HepG2 (cell line): ENCODE measurements around the gene ANKRA2. TPM values are rescaled to one million over a fixed set of nuclear protein-coding genes. Genes with fewer than 3 reads are reported as not detected.

Source experiments
- ATAC-seq: fragments of 200-7000 bp; cut with Tn5 transposase; 3 replicates; pipeline ENCODE4 v1.9.1; 2020; ENCODE audit warnings: mild to moderate bottlenecking, moderate library complexity
- BruUV-seq: library from RNA; stranded (reverse); fragments of 400-500 nt; replicated peaks from 2 replicates; lab custom pipeline; 2021; lab: Mats Ljungman, UMichigan
- CTCF ChIA-PET: fragments of 300-600 bp; formaldehyde crosslinking; extraction: SDS; loops from one replicate; lab custom pipeline; 2021; ENCODE audit warnings: low total read pairs, inconsistent platforms, low intra/inter-chr PET ratio; lab: Yijun Ruan, JAX
- POLR2A ChIA-PET: fragments of 350-600 bp; sonication (Branson Sonifier 250); formaldehyde crosslinking; loops from one replicate; lab custom pipeline; 2020; ENCODE audit warnings: antibody characterized with exemption, inconsistent platforms; lab: Yijun Ruan, JAX
- DNase-seq: peaks from one replicate; pipeline ENCODE4 v3.0.0-alpha.2; 2015; ENCODE audit warnings: low spot score
- FAIRE-seq: peaks from 3 replicates; lab custom pipeline; 2011; peaks lifted over from hg19 to GRCh38; lab: Jason Lieb, UNC
- H2AFZ ChIP-seq: one replicate; pipeline ENCODE4 v1.6.1; 2011; ENCODE audit warnings: low read length, inconsistent platforms
- H3K27ac ChIP-seq: fragments of 300-600 bp; 3 replicates; pipeline ENCODE4 v1.8.0; 2011; ENCODE audit warnings: mixed run types, mild to moderate bottlenecking, mixed read lengths, low read length, inconsistent platforms; ENCODE audit not compliant: insufficient read depth; ENCODE audit errors: extremely low read length
- H3K27me3 ChIP-seq, 2 experiments: fragments of 200-600 bp in 1 of 2; 2 replicates in 1 of 2; 3 replicates in 1 of 2; pipeline versions ENCODE4 v1.6.0 to v1.8.0; 2011; ENCODE audit warnings: low read length in 2 of 2, mild to moderate bottlenecking in 2 of 2, moderate library complexity in 2 of 2, inconsistent platforms in 1 of 2; ENCODE audit not compliant: insufficient read depth in 2 of 2, control insufficient read depth in 1 of 2
- H3K36me3 ChIP-seq, 2 experiments: fragments of 200-600 bp in 1 of 2; replicated peaks in 1 of 2; 2 replicates in 1 of 2; 3 replicates in 1 of 2; pipeline versions ENCODE4 v1.5.1 to v1.8.0; 2011; ENCODE audit warnings: low read length in 2 of 2, inconsistent platforms in 1 of 2; ENCODE audit not compliant: insufficient read depth in 2 of 2, control insufficient read depth in 1 of 2
- H3K4me1 ChIP-seq: 2 replicates; pipeline ENCODE4 v1.5.1; 2012; ENCODE audit warnings: low read length, inconsistent platforms; ENCODE audit not compliant: insufficient read depth
- H3K4me2 ChIP-seq: 2 replicates; pipeline ENCODE4 v1.6.0; 2011; ENCODE audit warnings: low read depth, low read length, inconsistent platforms
- H3K4me3 ChIP-seq, 3 experiments: fragments of 200-600 bp in 1 of 3; sonication (generic), shearing (Covaris generic) in 1 of 3; replicated peaks in 1 of 3; 2 replicates each; pipeline ENCODE4 v1.5.1; 2011 to 2016; ENCODE audit warnings: low read length in 3 of 3, inconsistent platforms in 2 of 3, low read depth in 2 of 3, mild to moderate bottlenecking in 2 of 3, control low read depth in 1 of 3, mixed read lengths in 1 of 3; ENCODE audit not compliant: insufficient read depth in 1 of 3
- H3K79me2 ChIP-seq: one replicate; pipeline ENCODE4 v1.6.1; 2011; ENCODE audit warnings: low read length, inconsistent platforms; ENCODE audit not compliant: insufficient read depth
- H3K9ac ChIP-seq: 2 replicates; pipeline ENCODE4 v1.6.0; 2011; ENCODE audit warnings: mild to moderate bottlenecking, low read depth, low read length, inconsistent platforms; ENCODE audit not compliant: insufficient read depth
- H3K9me3 ChIP-seq: 2 replicates; pipeline ENCODE4 v1.5.1; 2012; ENCODE audit warnings: mild to moderate bottlenecking, low read length
- H4K20me1 ChIP-seq: 2 replicates; pipeline ENCODE4 v1.6.0; 2011; ENCODE audit warnings: inconsistent platforms, mild to moderate bottlenecking, low read length, moderate library complexity; ENCODE audit not compliant: insufficient read depth
- ATF3 ChIP-seq: sonication (generic); formaldehyde crosslinking; IDR thresholded peaks from 2 replicates; pipeline ENCODE4 v1.4.0; 2020; ENCODE audit warnings: missing genetic modification reagents
- BCL3 ChIP-seq: sonication (generic); formaldehyde crosslinking; IDR thresholded peaks from 2 replicates; pipeline ENCODE4 v1.5.1; 2020; ENCODE audit warnings: mild to moderate bottlenecking, missing genetic modification reagents, moderate library complexity
- FOSL1 ChIP-seq: sonication (generic); formaldehyde crosslinking; IDR thresholded peaks from 2 replicates; pipeline ENCODE4 v1.9.0; 2021; ENCODE audit warnings: missing genetic modification reagents, borderline replicate concordance
- GLI4 ChIP-seq: sonication (generic); formaldehyde crosslinking; IDR thresholded peaks from 2 replicates; pipeline ENCODE4 v1.5.1; 2020; ENCODE audit warnings: missing genetic modification reagents, mild to moderate bottlenecking, moderate library complexity, borderline replicate concordance
- GMEB2 ChIP-seq: IDR thresholded peaks from 2 replicates; pipeline ENCODE4 v1.6.1; 2016; ENCODE audit warnings: missing biosample characterization, missing genetic modification reagents, low read depth
- NFYB ChIP-seq: sonication (generic); formaldehyde crosslinking; IDR thresholded peaks from 2 replicates; pipeline ENCODE4 v1.4.0; 2020; ENCODE audit warnings: missing genetic modification reagents
- SAFB2 ChIP-seq: sonication (generic); formaldehyde crosslinking; IDR thresholded peaks from 2 replicates; pipeline ENCODE4 v1.5.1; 2020; ENCODE audit warnings: missing genetic modification reagents, low read depth, mild to moderate bottlenecking, borderline replicate concordance
- SATB2 ChIP-seq: sonication (generic); formaldehyde crosslinking; IDR thresholded peaks from 2 replicates; pipeline ENCODE4 v1.5.0; 2020; ENCODE audit warnings: missing genetic modification reagents
- XBP1 ChIP-seq: sonication (generic); formaldehyde crosslinking; IDR thresholded peaks from 2 replicates; pipeline ENCODE4 v1.5.0; 2020; ENCODE audit warnings: missing genetic modification reagents
- ZBTB2 ChIP-seq: sonication (generic); formaldehyde crosslinking; IDR thresholded peaks from 2 replicates; pipeline ENCODE4 v1.8.0; 2022; ENCODE audit warnings: low read depth, missing genetic modification reagents
- ZFP62 ChIP-seq: sonication (generic); formaldehyde crosslinking; IDR thresholded peaks from 2 replicates; pipeline ENCODE4 v1.4.0; 2020; ENCODE audit warnings: missing genetic modification reagents
- ZKSCAN5 ChIP-seq: sonication (generic); formaldehyde crosslinking; IDR thresholded peaks from 2 replicates; pipeline ENCODE4 v1.5.1; 2020; ENCODE audit warnings: mild to moderate bottlenecking, missing genetic modification reagents
- ZNF253 ChIP-seq: sonication (generic); formaldehyde crosslinking; IDR thresholded peaks from 2 replicates; pipeline ENCODE4 v1.8.0; 2022; ENCODE audit warnings: mild to moderate bottlenecking, missing genetic modification reagents, borderline replicate concordance
- ZNF556 ChIP-seq: sonication (generic); formaldehyde crosslinking; IDR thresholded peaks from 2 replicates; pipeline ENCODE4 v1.4.0; 2020; ENCODE audit warnings: mild to moderate bottlenecking, missing genetic modification reagents, borderline replicate concordance
- ZNF616 ChIP-seq: sonication (generic); formaldehyde crosslinking; IDR thresholded peaks from 2 replicates; pipeline ENCODE4 v1.5.0; 2020; ENCODE audit warnings: low read depth, mild to moderate bottlenecking, missing genetic modification reagents
- ZNF619 ChIP-seq: sonication (generic); formaldehyde crosslinking; IDR thresholded peaks from 2 replicates; pipeline ENCODE4 v1.4.0; 2020; ENCODE audit warnings: mild to moderate bottlenecking, missing genetic modification reagents
- ZNF891 ChIP-seq: sonication (generic); formaldehyde crosslinking; IDR thresholded peaks from 2 replicates; pipeline ENCODE4 v1.5.0; 2020; ENCODE audit warnings: mild to moderate bottlenecking, missing genetic modification reagents
- WGBS: methylation state at CpG from one replicate; pipeline ENCODE4 v1.1.6; 2017; ENCODE audit warnings: low lambda C conversion rate; 5-methylcytosine and 5-hydroxymethylcytosine counted together
- in situ Hi-C: cut with HindIII; loops from 2 replicates; pipeline ENCODE4 v1.10.0; 2017; ENCODE audit warnings: low pct_unique_long_range_greater_than_20kb; ENCODE audit not compliant: extremely low pct_ligation_motif_present
- intact Hi-C: fragments of 100-400 bp; cut with micrococcal nuclease; formaldehyde crosslinking; loops from one replicate; pipeline ENCODE4 v1.10.0; 2022; ENCODE audit not compliant: unreplicated experiment
- polyA plus RNA-seq, 8 experiments: library from polyadenylated mRNA; depleted of rRNA in 3 of 8; stranded (reverse) in 7 of 8; unstranded in 1 of 8; fragments of >200 nt; fragmentation: Illumina TruSeq in 4 of 8; extraction: Trizol in 4 of 8; gene quantifications; 2 replicates each; pipeline versions ENCODE4 v1.2.1 to v1.2.3, GENCODE V29; 2011 to 2016; ENCODE audit warnings: low read depth in 4 of 8, missing spikeins in 1 of 8, mixed read lengths in 1 of 8; ENCODE audit not compliant: insufficient read depth in 1 of 8
- total RNA-seq, 5 experiments: library from RNA; depleted of rRNA; stranded (reverse); fragments of >200 nt; fragmentation: Illumina TruSeq; extraction: Trizol; gene quantifications; 2 replicates each; pipeline ENCODE4 v1.2.3, GENCODE V29; 2016; ENCODE audit warnings: low read depth in 1 of 5

ANKRA2 gene
- total and polyA plus RNA-seq, 2 of the 13 experiments (the other 11 are each of a cell fraction or from before 2014, with no cell fraction given): 23.6 to 33.6 TPM

- no peak for TF ChIP-seq ZFP62 (CRISPR knock-in tag)
- no peak for TF ChIP-seq ZBTB2 (CRISPR knock-in tag)
- TF ChIP-seq ZNF619 (CRISPR knock-in tag): no peak
- TF ChIP-seq ATF3 (CRISPR knock-in tag): no peak
- no peak for TF ChIP-seq FOSL1 (CRISPR knock-in tag)
- no peak for TF ChIP-seq NFYB (CRISPR knock-in tag)
- no peak for TF ChIP-seq XBP1 (CRISPR knock-in tag)
- no peak for TF ChIP-seq ZKSCAN5 (CRISPR knock-in tag)
- no peak for TF ChIP-seq SATB2 (CRISPR knock-in tag)
- no peak for TF ChIP-seq ZNF616 (CRISPR knock-in tag)
- no peak for TF ChIP-seq SAFB2 (CRISPR knock-in tag)
- TF ChIP-seq GMEB2: no peak
- TF ChIP-seq ZNF556 (CRISPR knock-in tag): no peak
- no peak for TF ChIP-seq GLI4 (CRISPR knock-in tag)
- TF ChIP-seq ZNF891 (CRISPR knock-in tag): no peak
- no peak for TF ChIP-seq ZNF253
- no peak for TF ChIP-seq BCL3 (CRISPR knock-in tag)
- Histone ChIP-seq H3K4me2 (no peak overlapping the region), H3K27ac (no peak overlapping the region), H3K79me2 (no peaks in the 10 kb centered on the region), H3K4me1 (peaks cover 35% of the 10 kb centered on the region), H3K36me3 (no peaks in the 10 kb centered on the region), H3K9ac (no peak overlapping the region), H3K9me3 (no peaks in the 10 kb centered on the region), H3K4me3 (no peak overlapping the region), H2AFZ (no peak overlapping the region), H4K20me1 (no peaks in the 10 kb centered on the region), H3K27me3 (no peaks in the 10 kb centered on the region)
- 9% methylated on average over 1 of the region's 1 CpG for WGBS
- CTCF ChIA-PET: no interaction called here
- intact Hi-C loops (no loop called here), in situ Hi-C loops (no loop called here)
- no peak for FAIRE-seq
- no peak for DNase-seq
- ATAC-seq: no peak
- no TSS peak for BruUV-seq
- POLR2A ChIA-PET: no interaction called here
Observed at GRCh38 chr5:73529081-73529480, 36.4 kb downstream of the ANKRA2 start.
